DOHH2 (cell line): Measurements from ENCODE around the gene ERBB2.

Source experiments
- CTCF ChIP-seq: fragments of 200-600 bp; sonication (generic); IDR thresholded peaks from one replicate; pipeline ENCODE4 v1.5.1; 2014; ENCODE audit warnings: antibody characterized with exemption, mild to moderate bottlenecking, low read depth, low read length; ENCODE audit not compliant: poor library complexity, severe bottlenecking
- EZH2phosphoT487 ChIP-seq: fragments of 200-600 bp; sonication (generic); IDR thresholded peaks from 2 replicates; pipeline ENCODE4 v1.6.1; 2017; ENCODE audit warnings: borderline replicate concordance, mild to moderate bottlenecking, antibody characterized with exemption, low read length, moderate library complexity, mixed read lengths

GRCh38 chr17:39742126-39742855 lies 42.4 kb downstream of the ERBB2 start:
- TF ChIP-seq CTCF (no peak), EZH2phosphoT487 (no peak)
